Measurements from ENCODE around the gene DNALI1. TPM values are rescaled to one million over a fixed set of nuclear protein-coding genes. Genes with fewer than 3 reads are reported as not detected.
A peak's percentile ranks its signal among the peaks of the same experiment; 100 is the strongest.

The DNALI1 gene
- total and polyA plus RNA-seq, 2 experiments from 2014 or later: 5.4 to 25.6 TPM

- peaks cover 20% of the 10 kb centered on the region for H4K20me1 ChIP-seq (replicated peaks; ENCODE audit: insufficient read depth)
These were observed 2.6 kb upstream of the DNALI1 start, which contains the start of gene SNIP1 for GRCh38 chr1:37553927-37554808. Gene SNIP1 (minus strand): TSS chr1:37554293. CDS start chr1:37554229, 64 bp downstream.

More at GRCh38 chr1:37553927-37554808, 2.6 kb upstream of the DNALI1 start, which contains the start of gene SNIP1:
- H3K4me2 ChIP-seq: peak within 1 kb of the TSS; percentile 99
- peak; percentile 68 for TF ChIP-seq POLR2AphosphoS5 (IDR thresholded peaks at IDR 0.05; ENCODE audit: low read depth)
- TF ChIP-seq ZNF114 (CRISPR knock-in tag; IDR thresholded peaks at IDR 0.05): no peak
- no peak for TF ChIP-seq EZH2 (IDR thresholded peaks at IDR 0.05; ENCODE audit: low read depth, unreplicated experiment)
- TF ChIP-seq ZNF462 (CRISPR knock-in tag; IDR thresholded peaks at IDR 0.05): no peak
- peak; percentile 89 for TF ChIP-seq ETS1 (IDR thresholded peaks at IDR 0.05)
- TF ChIP-seq CREB1 (CRISPR knock-in tag; IDR thresholded peaks at IDR 0.05; ENCODE audit: low read depth): peak; percentile 86
- H3K9me2 ChIP-seq (ENCODE audit: insufficient read depth): peaks cover 5% of the 10 kb centered on the region; the same call in 1 of the 2 replicates
- H3K27me3 Mint-ChIP-seq (ENCODE audit: insufficient read depth, low read depth, poor library complexity): peaks cover 18% of the 10 kb centered on the region
- peaks cover 10% of the 10 kb centered on the region; the same call in 1 of the 2 replicates for H3K4me1 ChIP-seq (ENCODE audit: insufficient read depth)
- no peaks in the 10 kb centered on the region for H3F3A ChIP-seq (replicated peaks; ENCODE audit: low read depth)
- H3K9me3 Mint-ChIP-seq: peaks cover 6% of the 10 kb centered on the region; the same call in 2 of the 3 replicates
- 0 out of 2 replicates have a peak within 1 kb of the TSS, but pooled peaks have one; percentile 16 for H3K27ac ChIP-seq (ENCODE audit: low read depth)
- peak within 1 kb of the TSS; percentile 98 for H3K4me3 Mint-ChIP-seq
- DNase-seq (ENCODE audit: low spot score) (peak; percentile 97), ATAC-seq (peak; percentile 83)
- no peaks in the 10 kb centered on the region for H3K27me3 ChIP-seq (ENCODE audit: insufficient read depth)
- H3K36me3 ChIP-seq (ENCODE audit: insufficient read depth): no peaks in the 10 kb centered on the region
- peak within 1 kb of the TSS; percentile 91 for H3K4me3 ChIP-seq
- H3K27ac Mint-ChIP-seq: peak within 1 kb of the TSS; percentile 94
- H3K36me3 Mint-ChIP-seq (ENCODE audit: low read depth): peaks cover 19% of the 10 kb centered on the region
- H2AFZ ChIP-seq: peak within 1 kb of the TSS; percentile 24; the same call in 1 of the 2 replicates
- H3K79me2 ChIP-seq (replicated peaks; ENCODE audit: insufficient read depth): peaks cover 40% of the 10 kb centered on the region
- peaks cover 27% of the 10 kb centered on the region for H3K4me1 Mint-ChIP-seq

All from GM23338 (cell line).